ENCODE measurements around the gene AUTS2. TPM values are rescaled to one million over a fixed set of nuclear protein-coding genes. Genes with fewer than 3 reads are reported as not detected.
"Not testable (repeated sequence)": the region's sequence is repeated elsewhere in the genome, so short reads cannot be mapped to it uniquely, and the experiment has no call there.

Gene AUTS2
- polyA plus RNA-seq, 3 donors: 3.1 to 8.3 (median 7.9) TPM

DNA sequence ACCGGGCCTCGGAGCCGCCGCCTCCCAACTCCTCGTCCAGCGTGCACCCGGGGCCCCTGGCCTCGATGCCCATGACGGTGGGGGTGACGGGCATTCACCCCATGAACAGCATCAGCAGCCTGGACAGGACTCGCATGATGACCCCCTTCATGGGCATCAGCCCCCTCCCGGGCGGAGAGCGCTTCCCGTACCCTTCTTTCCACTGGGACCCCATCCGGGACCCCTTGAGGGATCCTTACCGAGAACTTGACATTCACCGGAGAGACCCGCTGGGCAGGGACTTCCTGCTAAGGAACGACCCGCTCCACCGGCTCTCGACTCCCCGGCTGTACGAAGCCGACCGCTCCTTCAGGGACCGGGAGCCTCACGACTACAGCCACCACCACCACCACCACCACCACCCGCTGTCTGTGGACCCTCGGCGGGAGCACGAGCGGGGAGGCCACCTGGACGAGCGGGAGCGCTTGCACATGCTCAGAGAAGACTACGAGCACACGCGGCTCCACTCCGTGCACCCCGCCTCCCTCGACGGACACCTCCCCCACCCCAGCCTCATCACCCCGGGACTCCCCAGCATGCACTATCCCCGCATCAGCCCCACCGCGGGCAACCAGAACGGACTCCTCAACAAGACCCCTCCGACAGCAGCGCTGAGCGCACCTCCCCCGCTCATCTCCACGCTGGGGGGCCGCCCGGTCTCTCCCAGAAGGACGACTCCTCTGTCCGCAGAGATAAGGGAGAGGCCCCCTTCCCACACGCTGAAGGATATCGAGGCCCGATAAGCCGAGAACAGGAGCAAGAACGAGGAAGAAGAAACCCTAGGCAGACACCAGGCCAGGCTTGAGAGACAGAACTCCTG is 1192.2 kb downstream of the AUTS2 start:
- no peak overlapping the region for H3K27ac ChIP-seq (ENCODE audit: low read depth, low read length)
- 96 to 98% (median 97%) methylated on average over 63 of the region's 63 CpGs for WGBS, 3 donors

DNA sequence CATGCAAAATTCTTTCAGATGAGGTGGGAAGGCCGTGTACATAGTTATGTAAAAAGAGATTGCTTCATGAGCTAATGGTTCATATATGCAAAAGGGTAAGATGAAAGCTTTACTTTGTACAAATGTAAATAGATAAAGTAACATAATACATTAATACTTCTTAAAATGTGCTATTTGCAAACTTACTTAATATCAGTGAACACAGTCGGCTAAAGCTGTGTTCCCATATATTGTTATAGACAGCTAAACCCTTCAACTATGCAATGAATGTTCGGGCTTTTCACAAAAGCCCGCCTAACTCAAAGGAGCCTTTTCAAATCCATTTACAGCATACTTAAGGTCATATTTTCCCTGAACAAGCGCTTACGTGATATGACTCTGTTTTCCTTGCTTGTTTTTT is 1193.1 kb downstream of the AUTS2 start:
- H3K27ac ChIP-seq (ENCODE audit: low read depth, low read length): no peak overlapping the region
- WGBS, 3 donors: 90 to 93% (median 92%) methylated on average over 6 of the region's 6 CpGs

DNA sequence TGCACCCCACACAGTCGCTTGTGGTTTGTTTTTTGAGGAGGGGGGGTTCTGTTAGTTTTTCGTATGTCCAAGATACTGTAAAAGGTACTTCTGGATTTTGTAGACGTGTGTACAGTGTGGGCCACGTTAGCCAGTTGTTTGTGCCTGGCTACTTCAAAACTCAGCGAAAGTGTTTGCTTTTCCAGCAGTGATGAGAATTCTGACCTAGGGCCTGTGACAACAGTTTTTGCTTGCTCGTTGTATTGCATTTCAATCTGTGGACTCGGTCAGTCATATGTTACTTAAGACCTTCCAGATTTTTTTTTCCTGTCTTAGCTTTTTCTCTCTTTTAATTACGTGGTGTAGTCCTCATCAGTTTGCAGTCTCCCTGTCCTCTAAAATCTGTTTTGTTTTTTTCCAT is 1194.8 kb downstream of the AUTS2 start:
- H3K27ac ChIP-seq (ENCODE audit: low read depth, low read length): no peak overlapping the region
- 86 to 94% (median 92%) methylated on average over 8 of the region's 8 CpGs for WGBS, 3 donors

DNA sequence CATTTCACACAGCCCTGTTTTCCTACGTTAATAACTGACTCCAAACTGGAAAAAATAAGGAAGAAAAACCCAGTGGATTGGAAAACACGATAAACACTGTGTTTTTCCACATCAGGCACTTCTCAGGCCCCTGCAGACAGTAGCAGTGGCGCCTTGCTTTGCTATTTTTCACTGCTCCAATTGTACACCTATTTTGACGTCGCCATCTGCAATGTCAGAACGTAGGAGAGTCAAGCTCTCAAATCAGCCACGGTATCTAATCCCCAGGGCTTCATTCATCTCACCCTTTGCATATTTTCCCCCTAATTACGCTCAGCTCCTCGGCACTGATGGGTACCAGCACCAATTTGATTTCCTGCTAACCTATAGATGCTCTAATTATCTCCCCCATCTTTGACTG is 1195.5 kb downstream of the AUTS2 start:
- 89 to 93% (median 91%) methylated on average over 9 of the region's 9 CpGs for WGBS, 3 donors
- H3K27ac ChIP-seq (ENCODE audit: low read depth, low read length): no peak overlapping the region

DNA sequence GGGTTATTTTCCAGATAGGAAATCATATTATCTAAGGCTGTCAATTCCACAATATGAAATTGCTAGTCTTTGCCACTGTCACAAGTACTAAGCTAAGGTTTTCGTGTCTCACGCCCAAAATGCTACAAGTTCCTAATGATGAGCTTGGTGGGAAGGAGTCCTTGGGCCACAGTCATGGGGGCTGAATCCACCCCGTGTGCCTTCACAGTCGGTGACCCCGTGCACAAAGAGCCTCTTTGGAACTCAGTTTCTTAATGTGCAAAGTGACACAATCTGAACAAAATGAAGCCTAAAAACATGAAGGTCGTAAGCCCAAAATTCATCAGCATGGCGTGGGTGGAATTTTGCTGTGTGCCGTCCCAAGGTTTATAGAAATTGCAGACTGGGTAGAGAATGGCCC is 1196.7 kb downstream of the AUTS2 start:
- WGBS, 3 donors: 95 to 98% (median 96%) methylated on average over 8 of the region's 8 CpGs
- H3K27ac ChIP-seq (ENCODE audit: low read depth, low read length): no peak overlapping the region

DNA sequence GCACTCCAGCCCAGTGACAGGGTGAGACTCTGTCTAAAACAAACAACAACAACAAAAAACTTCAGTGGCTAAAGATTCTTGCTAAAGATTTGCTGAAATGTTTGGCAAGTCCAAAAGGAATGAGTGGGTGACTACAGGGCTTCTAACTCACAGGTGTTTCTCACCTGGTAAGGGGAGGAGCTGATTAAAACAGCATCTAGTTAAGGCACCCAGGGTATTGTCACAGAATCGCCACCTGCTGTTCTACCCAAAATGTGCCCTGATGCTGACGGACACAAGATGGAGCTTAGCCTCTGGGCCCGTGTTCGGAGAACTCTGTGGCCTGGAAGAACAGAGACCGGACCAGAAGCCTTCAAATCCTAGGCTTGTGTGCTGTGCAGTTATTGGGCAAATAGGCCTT is 1197.7 kb downstream of the AUTS2 start:
- no peak overlapping the region for H3K27ac ChIP-seq (ENCODE audit: low read depth, low read length)
- WGBS, 3 donors: 95 to 96% (median 95%) methylated on average over 5 of the region's 5 CpGs

DNA sequence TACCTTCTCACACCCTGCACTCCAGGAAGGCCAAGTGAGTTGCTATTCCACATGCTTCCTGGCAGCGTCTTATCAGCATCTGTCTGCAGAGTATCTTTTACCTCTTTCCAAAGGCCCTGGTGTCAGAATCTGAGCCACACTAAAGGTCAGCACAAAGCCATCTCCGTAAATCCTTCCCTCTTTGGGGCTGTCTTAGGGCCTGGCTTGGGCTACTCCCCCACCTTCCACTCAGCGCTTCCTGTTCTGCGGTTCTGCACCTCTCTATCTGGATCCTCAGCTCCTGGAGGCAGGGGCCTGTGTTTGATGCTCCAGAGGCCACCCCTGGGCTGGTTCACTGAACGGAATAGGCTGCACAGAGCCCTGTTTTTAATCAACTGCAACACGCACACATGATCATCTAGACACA is 1198.8 kb downstream of the AUTS2 start:
- H3K27ac ChIP-seq (ENCODE audit: low read depth, low read length): no peak overlapping the region
- WGBS, 3 donors: 27 to 63% (median 38%) methylated on average over 6 of the region's 6 CpGs

DNA sequence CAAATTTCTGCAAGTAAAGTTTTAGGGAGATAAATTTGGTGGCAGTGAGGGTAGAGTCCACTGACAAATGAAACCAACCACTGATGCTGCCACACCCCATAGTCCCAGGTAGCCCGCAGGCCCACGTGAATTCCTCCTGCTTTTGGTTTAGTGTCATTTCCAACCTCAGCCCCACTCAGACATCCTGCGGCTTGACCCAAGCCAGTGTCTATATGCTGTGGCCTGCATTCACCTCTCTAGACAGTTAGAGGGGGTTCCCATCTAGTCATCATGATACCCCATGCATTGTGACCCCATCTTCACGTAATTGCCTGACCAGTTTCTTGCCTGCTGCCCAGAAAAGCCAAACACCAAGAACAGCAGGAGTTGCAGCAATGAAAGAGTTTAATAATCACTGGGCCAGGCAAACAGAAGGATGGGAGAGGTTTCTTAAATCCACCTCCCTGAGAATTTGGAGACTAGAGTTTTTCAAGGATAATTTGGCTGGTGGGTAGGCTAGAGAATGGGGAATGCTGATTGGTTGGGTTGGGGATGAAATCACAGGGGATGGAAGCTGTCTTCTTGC is 1201.6 kb downstream of the AUTS2 start:
- 81 to 91% (median 89%) methylated on average over 4 of the region's 4 CpGs for WGBS, 3 donors
- H3K27ac ChIP-seq (ENCODE audit: low read depth, low read length): no peak overlapping the region

DNA sequence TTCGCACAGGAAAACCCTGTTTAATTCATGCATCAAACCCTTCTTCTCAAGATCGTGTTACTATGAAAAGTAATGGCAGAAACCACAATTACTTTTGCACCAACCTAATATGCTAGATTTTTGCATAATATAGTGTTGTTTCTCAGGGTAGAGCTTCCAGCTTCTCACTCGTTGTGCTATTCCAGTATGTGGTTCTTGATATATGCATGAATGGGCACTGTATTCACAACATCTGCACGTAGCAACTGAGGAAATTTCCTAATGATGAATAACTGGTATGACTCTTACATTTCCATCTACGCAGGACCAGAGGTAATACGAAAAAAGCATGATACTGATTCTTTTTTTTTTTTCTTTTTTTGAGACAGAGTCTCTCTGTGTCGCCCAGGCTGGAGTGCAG is 1207.1 kb downstream of the AUTS2 start:
- no peak overlapping the region for H3K27ac ChIP-seq (ENCODE audit: low read depth, low read length)
- 68 to 72% (median 70%) methylated on average over 7 of the region's 7 CpGs for WGBS, 3 donors

DNA sequence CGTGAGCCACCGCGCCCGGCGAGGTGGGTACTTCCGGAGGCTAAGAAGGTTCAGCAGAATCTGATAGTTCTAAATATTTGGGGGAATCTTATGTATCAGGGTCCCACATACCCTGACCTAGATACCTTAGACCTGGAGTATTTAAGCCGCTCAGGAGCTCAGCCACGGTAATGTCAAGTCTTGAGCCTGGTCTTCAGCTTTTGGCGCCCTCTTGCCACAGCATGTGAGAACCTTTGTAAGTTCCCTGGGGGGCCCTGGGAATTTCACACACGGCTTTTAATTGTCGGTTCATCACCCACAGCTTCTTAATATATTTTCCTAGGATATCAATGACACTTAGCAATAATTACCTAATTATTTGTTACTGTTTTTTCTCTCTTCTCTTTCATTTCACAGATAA is 1209.4 kb downstream of the AUTS2 start:
- H3K27ac ChIP-seq (ENCODE audit: low read depth, low read length): no peak overlapping the region
- 82% methylated on average over 11 of the region's 11 CpGs for WGBS, 3 donors

DNA sequence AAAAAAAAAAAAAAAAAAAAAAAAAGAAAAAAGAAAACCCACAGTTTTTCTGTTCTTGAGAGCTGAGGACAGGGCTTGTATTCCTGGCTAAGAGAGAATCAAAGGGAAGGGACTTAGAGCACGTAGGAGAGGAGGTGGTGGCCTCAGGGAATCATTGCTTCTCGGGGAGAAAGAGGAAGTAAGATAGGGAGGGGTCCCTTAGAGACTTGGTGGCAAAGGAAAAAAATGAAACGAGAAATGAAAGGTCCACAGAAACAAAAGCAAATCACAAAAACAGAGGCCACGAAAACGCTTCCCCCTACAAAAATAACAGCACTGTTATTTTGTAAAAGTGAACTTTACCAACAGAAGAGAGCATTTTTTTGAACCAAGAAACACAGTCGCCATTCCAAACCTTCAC is 1210.6 kb downstream of the AUTS2 start:
- no peak overlapping the region for H3K27ac ChIP-seq (ENCODE audit: low read depth, low read length)
- 36 to 64% (median 38%) methylated on average over 6 of the region's 6 CpGs for WGBS, 3 donors

DNA sequence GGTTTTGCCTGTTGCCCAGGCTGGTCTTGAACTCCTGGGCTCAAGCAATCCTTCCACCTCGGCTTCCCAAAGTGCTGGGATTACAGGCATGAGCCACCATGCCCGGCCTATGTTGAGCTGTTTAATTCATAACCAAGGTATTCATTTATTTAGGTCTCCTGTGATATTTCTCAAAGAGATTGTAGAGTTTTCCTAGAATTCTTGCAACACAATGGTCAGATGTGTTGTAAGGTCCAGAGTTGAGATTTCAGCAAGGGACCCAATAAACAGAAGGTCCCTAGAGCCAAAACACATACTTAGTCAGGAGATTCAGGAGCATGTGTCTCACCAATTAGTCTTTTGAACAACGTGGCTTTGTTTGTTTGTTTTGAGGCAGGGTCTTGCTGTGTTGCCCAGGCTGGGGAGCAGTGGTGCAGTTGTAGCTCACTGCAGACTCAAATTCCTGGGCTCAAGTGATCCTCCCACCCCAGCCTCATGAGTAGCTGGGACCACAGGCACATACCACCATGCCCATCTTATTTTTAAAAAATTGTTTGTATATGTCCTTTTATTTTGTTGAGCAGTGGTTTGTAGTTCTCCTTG is 1212.4 kb downstream of the AUTS2 start:
- H3K27ac ChIP-seq (ENCODE audit: low read depth, low read length): no peak overlapping the region
- WGBS, 3 donors: 54 to 75% (median 65%) methylated on average over 3 of the region's 3 CpGs

DNA sequence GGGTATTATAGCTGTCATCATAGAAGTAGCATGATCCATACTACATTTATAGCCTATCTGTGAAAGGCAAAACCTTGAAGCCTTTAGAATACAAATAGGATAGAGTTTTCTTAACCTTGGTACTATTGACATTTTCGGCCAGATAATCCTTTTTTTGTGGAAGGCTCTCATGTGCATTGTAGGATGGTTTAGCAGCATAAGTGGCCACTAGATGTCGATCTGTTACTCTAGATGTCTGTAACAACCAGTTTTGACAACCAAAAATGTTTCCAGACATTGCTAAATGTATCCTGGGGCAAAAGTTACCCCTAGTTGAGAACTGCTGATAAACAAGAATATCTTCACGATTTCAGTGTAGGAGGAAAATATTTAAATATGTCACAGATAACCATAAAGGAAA is 1214.2 kb downstream of the AUTS2 start:
- 33 to 54% (median 53%) methylated on average over 3 of the region's 3 CpGs for WGBS, 3 donors
- H3K27ac ChIP-seq (ENCODE audit: low read depth, low read length): no peak overlapping the region

DNA sequence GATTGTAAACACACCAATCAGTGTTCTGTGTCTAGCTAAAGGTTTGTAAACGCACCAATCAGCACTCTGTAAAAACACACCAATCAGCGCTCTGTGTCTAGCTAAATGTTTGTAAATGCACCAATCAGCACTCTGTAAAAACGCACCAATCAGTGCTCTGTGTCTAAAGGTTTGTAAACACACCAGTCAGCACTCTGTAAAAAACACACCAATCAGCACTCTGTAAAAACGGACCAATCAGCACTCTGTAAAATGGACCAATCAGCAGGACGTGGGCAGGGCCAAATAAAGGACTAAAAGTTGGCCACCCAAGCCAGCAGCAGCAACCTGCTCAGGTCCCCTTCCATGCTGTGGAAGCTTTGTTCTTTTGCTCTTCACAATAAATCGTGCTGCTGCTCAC is 1224.2 kb downstream of the AUTS2 start:
- 75 to 90% (median 90%) methylated on average over 6 of the region's 6 CpGs for WGBS, 3 donors

DNA sequence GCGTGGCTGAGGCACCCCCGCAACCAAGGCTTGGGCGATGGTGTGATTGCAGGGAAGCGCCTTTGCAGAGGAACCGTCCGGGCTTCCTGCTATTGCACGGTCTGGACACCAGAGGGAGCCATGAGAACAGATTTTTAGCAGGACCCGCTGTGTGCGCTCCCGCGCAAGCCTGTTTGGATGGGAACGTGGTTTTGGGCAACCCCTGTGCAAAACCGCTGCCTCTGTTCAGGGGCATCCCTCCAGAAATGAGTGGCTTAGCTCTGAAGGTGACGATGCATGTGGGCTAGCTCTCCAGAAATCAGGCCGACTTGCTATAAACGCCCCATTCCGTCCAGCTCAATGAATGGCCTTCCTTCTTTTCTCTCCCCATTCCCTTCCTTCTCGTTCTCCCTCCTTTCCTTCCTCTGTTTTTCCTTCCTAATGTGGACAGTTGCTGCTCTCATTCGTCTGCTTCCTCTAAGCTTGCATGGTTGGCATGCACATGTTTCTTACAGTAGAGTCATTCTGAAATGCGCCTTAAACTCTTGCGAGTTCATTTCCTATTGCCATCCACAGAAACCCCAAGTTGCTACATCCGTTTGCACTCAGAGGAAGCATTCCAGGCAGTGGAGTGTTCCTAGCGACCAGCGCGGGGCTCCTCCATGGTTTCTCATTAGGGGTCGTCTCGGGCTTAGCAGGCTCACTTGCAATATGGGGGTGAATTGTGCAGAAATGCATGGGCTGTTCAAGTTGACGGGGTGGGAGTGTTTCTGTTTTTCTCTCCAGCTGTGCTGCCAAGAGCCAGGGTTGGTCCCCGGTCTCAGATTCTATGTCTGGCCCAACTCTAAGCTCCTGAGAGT is 1231.2 kb downstream of the AUTS2 start:
- H3K27ac ChIP-seq (ENCODE audit: low read depth, low read length): no peak overlapping the region
- WGBS, 3 donors: 3 to 11% (median 4%) methylated on average over 29 of the region's 29 CpGs

More for the DNA sequence above, 1224.2 kb downstream of the AUTS2 start:
- H3K27ac ChIP-seq (ENCODE audit: low read depth, low read length): not testable (repeated sequence)

DNA sequence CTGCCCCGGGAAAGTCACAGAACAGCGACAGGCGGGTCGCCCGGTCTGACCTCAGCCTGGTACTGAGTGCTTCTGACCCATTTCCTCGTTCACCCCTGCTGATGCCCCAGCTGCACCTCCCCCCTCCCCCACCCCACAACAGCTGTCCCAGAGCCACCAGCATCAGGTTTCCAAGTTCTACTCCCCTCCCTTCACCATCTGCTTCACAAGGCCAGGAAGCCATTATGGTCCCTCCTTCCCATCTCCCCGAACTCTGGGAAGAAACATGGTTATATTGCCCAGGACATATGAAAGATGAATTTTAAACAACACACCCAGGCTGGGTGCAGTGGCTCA is 1231.8 kb downstream of the AUTS2 start:
- no peak overlapping the region for H3K27ac ChIP-seq (ENCODE audit: low read depth, low read length)
- 34 to 43% (median 39%) methylated on average over 7 of the region's 7 CpGs for WGBS, 3 donors

DNA sequence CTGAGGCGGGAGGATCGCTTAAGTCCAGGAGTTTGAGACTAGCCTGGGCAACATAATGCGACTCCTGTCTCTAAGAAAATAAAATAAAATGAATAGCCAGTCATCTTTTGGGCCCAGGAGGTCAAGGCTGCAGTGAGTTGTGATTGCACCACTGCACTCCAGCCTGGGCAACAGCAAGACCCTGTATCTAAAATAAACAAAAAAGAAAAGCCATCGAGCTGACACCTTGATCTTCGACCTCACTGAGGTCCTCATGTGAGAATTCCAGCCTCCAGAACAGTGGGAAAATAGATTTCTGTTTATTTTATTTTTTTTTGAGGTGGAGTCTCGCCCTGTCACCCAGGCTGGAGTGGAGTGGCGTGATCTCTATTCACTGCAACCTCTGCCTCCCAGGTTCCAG is 1232.2 kb downstream of the AUTS2 start:
- H3K27ac ChIP-seq (ENCODE audit: low read depth, low read length): no peak overlapping the region
- 55 to 88% (median 84%) methylated on average over 7 of the region's 7 CpGs for WGBS, 3 donors

DNA sequence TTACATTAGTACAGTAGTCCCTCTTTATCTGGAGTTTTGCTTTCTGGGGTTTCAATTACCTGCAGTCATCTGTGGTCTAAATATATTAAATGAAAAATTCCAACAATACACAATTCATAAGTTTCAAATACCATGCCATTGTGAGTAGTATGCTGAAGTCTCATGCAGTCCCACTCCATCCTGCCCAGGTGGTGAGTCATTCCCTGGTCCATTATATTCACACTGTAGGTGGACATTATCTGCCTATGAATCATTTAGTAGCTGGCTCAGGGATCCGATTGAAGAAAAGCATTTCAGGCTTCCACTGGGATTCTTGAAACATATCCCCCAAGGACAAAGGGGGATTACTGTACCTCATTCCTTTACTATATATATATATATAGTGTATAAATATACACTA is 1235.5 kb downstream of the AUTS2 start:
- 51 to 67% (median 59%) methylated on average over 1 of the region's 1 CpG for WGBS, 3 donors
- no peak overlapping the region for H3K27ac ChIP-seq (ENCODE audit: low read depth, low read length)

DNA sequence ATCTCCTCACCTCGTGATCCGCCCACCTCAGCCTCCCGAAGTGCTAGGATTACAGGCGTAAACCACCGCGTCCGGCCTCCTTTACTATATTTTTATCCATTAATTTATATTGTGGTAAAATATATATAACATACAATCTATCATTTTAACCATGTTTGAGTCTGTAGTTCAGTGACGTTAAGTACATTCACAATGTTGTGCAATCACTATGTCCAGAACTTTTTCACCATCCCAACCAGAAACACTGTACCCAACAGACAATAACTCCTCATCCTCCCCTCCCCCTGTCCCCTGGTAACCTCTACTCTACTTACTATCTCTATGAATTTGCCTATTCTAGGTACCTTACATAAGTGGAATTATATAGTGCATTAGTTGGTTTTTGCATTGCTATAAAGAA is 1236.1 kb downstream of the AUTS2 start:
- 84 to 97% (median 89%) methylated on average over 8 of the region's 8 CpGs for WGBS, 3 donors
- H3K27ac ChIP-seq (ENCODE audit: low read depth, low read length): no peak overlapping the region
